Left ventricle myocardium inferior (tissue), 1 donor: ENCODE measurements around the gene LDB2. TPM values are rescaled to one million over a fixed set of nuclear protein-coding genes. Genes with fewer than 3 reads are reported as not detected.
"Not testable (repeated sequence)": the region's sequence is repeated elsewhere in the genome, so short reads cannot be mapped to it uniquely, and the experiment has no call there.

ENCODE experiments used
- DNase-seq: peaks from one replicate; pipeline ENCODE4 v3.0.0-alpha.2; 2020
- H3K27ac ChIP-seq: fragments of 200-600 bp; replicated peaks from 2 replicates; pipeline ENCODE4 v1.8.0; 2021
- H3K27me3 ChIP-seq: fragments of 200-600 bp; 2 replicates; pipeline ENCODE4 v1.8.0; 2021; ENCODE audit warnings: low read depth
- H3K36me3 ChIP-seq: fragments of 200-600 bp; 2 replicates; pipeline ENCODE4 v1.8.0; 2021
- H3K4me1 ChIP-seq: fragments of 200-600 bp; 2 replicates; pipeline ENCODE4 v1.8.0; 2021
- H3K4me3 ChIP-seq: fragments of 200-600 bp; 2 replicates; pipeline ENCODE4 v1.8.0; 2021; ENCODE audit warnings: mild to moderate bottlenecking, moderate library complexity
- H3K9me3 ChIP-seq: fragments of 200-600 bp; replicated peaks from 2 replicates; pipeline ENCODE4 v1.8.0; 2021
- intact Hi-C: fragments of 100-400 bp; cut with micrococcal nuclease; formaldehyde crosslinking; loops from one replicate; pipeline ENCODE4 v1.11.0; 2022
- total RNA-seq: library from RNA; stranded (reverse); fragmentation: NEBNext Ultra II Directional; extraction: Animal tissue kit (Norgen Biotek cat#: 25700); gene quantifications from one replicate; pipeline ENCODE4 v1.2.1, GENCODE V29; 2021
- TF ChIP-seq, protein P1 (sequence below): fragments of 200-600 bp; IDR thresholded peaks from 2 replicates; pipeline ENCODE4 v1.8.0; 2021; ENCODE audit warnings: antibody characterized with exemption, mild to moderate bottlenecking, borderline replicate concordance
- donor health status: DM: no; HTN: yes; CAD: no; lungs with severe emphysema.

LDB2 gene
- total RNA-seq, 1 donor from 2014 or later: 29.6 TPM

DNA sequence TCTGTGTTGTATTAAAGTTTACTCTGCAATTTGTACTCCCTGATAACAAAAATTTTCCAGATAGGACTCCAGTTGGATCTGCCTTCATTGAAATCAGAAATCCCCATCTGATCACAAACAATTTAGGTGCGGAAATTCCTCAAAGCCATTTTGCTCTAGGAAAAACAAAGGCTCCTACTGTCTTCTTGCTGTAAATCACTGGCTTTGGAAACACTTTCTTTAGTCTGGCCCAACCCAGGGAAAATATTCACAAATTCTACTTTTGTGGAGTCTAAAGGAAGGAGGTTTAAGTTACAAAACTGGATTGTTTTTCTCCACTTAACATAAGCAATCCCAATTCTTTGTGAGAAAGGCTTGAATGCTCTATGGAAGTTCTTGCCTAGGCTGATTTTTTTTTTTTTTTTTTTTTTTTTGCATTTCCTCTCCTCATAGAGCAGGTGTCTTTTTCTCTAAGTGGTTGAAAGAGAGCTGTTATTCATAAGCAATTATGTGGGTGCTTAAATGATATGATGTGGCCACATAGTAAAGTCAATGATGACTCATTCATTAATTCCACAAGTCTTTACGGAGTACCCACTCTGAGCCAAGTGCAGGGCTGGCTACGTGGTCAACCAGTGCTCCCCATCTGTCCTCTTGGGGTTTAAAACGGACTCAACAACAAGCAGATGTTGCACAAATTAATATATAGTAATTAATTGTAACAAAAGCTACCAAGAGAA is 261.4 kb downstream of the LDB2 start:
- TF ChIP-seq, protein P1, sequence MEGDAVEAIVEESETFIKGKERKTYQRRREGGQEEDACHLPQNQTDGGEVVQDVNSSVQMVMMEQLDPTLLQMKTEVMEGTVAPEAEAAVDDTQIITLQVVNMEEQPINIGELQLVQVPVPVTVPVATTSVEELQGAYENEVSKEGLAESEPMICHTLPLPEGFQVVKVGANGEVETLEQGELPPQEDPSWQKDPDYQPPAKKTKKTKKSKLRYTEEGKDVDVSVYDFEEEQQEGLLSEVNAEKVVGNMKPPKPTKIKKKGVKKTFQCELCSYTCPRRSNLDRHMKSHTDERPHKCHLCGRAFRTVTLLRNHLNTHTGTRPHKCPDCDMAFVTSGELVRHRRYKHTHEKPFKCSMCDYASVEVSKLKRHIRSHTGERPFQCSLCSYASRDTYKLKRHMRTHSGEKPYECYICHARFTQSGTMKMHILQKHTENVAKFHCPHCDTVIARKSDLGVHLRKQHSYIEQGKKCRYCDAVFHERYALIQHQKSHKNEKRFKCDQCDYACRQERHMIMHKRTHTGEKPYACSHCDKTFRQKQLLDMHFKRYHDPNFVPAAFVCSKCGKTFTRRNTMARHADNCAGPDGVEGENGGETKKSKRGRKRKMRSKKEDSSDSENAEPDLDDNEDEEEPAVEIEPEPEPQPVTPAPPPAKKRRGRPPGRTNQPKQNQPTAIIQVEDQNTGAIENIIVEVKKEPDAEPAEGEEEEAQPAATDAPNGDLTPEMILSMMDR: no peak
- no peak for DNase-seq
- no peaks in the 10 kb centered on the region for H3K36me3 ChIP-seq
- intact Hi-C loops: no loop called here
- H3K9me3 ChIP-seq: peaks cover 16% of the 10 kb centered on the region
- H3K27ac ChIP-seq: no peak overlapping the region
- peaks cover 8% of the 10 kb centered on the region for H3K4me1 ChIP-seq
- no peaks in the 10 kb centered on the region for H3K27me3 ChIP-seq
- no peak overlapping the region for H3K4me3 ChIP-seq

DNA sequence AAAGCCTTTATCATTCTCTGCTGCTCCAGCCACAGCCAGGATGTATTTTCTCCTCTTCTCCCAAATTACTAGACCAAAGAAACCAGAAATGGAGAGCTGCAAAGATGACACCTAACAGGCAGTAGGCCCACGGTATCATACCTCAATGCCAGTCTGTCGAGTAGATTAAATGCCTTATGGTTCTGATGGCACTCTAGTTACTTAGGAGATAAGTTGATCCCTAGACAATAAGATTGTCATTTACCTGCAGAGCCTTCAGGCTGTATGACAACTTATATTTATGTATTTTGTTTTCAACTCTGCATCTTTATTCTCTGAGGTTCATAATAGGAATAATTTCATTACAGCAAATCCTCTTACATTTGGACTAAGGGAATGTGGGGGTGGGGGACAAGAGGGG is 262.1 kb downstream of the LDB2 start:
- H3K9me3 ChIP-seq: peaks cover 16% of the 10 kb centered on the region
- peaks cover under 1% of the 10 kb centered on the region for H3K4me1 ChIP-seq
- no peak overlapping the region for H3K27ac ChIP-seq
- H3K27me3 ChIP-seq: no peaks in the 10 kb centered on the region
- intact Hi-C loops: no loop called here
- H3K4me3 ChIP-seq: no peak overlapping the region
- no peak for DNase-seq
- no peaks in the 10 kb centered on the region for H3K36me3 ChIP-seq
- TF ChIP-seq, protein P1: no peak

DNA sequence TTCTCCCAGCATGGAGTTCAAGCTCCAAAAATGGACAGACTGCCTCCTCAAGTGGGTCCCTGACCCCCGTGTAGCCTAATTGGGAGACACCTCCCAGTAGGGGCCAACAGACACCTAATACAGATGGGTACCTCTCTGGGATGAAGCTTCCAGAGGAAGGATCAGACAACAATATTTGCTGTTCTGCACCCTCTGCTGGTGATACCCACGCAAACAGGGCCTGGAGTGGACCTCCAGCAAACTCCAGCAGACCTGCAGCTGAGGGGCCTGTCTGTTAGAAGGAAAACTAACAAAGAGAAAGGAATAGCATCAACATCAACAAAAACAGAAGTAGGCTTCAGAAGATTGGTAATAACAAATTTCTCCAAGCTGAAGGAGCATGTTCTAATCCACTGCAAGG is 269.2 kb downstream of the LDB2 start:
- H3K27ac ChIP-seq, H3K36me3 ChIP-seq, DNase-seq, H3K9me3 ChIP-seq, H3K27me3 ChIP-seq, intact Hi-C loops, H3K4me3 ChIP-seq: not testable (repeated sequence)
- peaks cover 14% of the 10 kb centered on the region for H3K4me1 ChIP-seq

DNA sequence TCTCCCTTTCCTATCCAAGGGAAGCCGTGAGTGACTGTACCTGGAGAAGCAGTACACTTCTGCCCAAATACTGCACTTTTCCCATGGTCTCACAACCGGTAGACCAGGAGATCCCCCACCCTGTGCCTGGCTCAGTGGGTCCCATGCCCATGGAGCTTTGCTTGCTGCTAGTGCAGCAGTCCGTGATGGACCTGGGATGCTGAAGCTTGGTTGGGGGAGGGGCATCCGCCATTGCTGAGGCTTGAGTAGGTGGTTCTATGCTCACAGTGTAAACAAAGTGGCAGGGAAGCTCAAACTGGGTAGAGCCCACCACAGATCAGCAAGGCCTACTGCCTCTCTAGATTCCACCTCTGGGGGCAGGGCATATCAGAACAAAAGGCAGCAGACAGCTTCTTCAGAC is 269.6 kb downstream of the LDB2 start:
- H3K27ac ChIP-seq, intact Hi-C loops, H3K9me3 ChIP-seq, H3K27me3 ChIP-seq, DNase-seq, H3K36me3 ChIP-seq, H3K4me3 ChIP-seq: not testable (repeated sequence)
- H3K4me1 ChIP-seq: peaks cover 14% of the 10 kb centered on the region

DNA sequence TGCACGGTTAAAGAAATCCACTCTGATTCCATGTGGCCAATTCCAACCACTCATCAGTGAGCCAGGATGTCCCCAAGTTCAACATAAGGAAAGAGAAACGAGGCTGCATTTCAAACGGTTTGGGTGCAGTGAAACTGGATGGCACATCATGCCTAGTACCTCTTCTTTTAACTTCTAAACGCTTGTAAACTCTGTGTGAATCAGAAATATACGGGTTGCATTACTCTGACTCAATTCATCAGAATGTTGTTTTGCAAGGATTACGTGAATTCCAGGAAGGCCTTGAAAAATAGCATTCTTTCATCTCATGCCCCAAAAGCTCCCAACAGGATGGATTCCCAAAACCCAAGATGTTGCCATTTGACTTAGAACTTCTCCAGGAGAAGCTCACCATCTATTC is 270.4 kb downstream of the LDB2 start:
- Histone ChIP-seq H3K27me3 (no peaks in the 10 kb centered on the region), H3K36me3 (no peaks in the 10 kb centered on the region), H3K9me3 (no peaks in the 10 kb centered on the region), H3K4me1 (peaks cover 19% of the 10 kb centered on the region), H3K4me3 (no peak overlapping the region), H3K27ac (no peak overlapping the region)
- DNase-seq: no peak
- TF ChIP-seq, protein P1: no peak
- intact Hi-C loops: no loop called here

DNA sequence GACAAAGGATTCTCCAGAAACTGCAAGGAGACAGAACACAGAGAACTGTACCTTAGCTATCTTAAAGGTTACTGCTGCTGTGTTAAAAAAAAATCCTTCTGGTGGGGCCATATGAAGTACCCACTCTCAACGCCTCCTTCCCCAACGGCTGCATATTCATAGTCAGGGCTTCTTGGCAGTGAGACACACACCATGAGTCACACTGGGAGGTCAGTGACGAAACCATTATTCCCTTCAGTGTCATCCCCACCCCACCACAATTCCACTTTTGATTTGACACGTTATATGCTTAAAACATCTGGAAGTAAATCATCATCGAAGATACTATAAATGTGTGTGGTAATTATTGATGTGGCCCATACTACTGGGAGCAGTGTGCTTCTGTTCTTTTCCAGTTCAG is 271.5 kb downstream of the LDB2 start:
- Histone ChIP-seq H3K9me3 (no peaks in the 10 kb centered on the region), H3K4me3 (no peak overlapping the region), H3K27me3 (no peaks in the 10 kb centered on the region), H3K4me1 (peaks cover 28% of the 10 kb centered on the region), H3K27ac (no peak overlapping the region), H3K36me3 (no peaks in the 10 kb centered on the region)
- intact Hi-C loops: no loop called here
- TF ChIP-seq, protein P1: no peak
- DNase-seq: no peak
